Adrenal gland (tissue), 12 donors: ENCODE measurements around the gene NCK2. TPM values are rescaled to one million over a fixed set of nuclear protein-coding genes. Genes with fewer than 3 reads are reported as not detected.

Experiments used
- DNase-seq, 7 donors: peaks; one replicate each; pipeline ENCODE4 v3.0.0-alpha.2; 2019 to 2020
- H3K27ac ChIP-seq, 5 donors: fragments of 200-600 bp; sonication (generic) in 4 of 5; 1 replicate in 3 of 5; 2 replicates in 2 of 5; pipeline versions ENCODE4 v1.5.1 to v1.8.0; 2016 to 2020; ENCODE audit warnings: mild to moderate bottlenecking in 1 of 5
- H3K27me3 ChIP-seq: fragments of 200-600 bp; 2 replicates; pipeline ENCODE4 v1.8.0; 2021
- H3K36me3 ChIP-seq, 2 donors: fragments of 200-600 bp; replicated peaks in 1 of 2; 1 replicate in 1 of 2; 2 replicates in 1 of 2; pipeline versions ENCODE4 v1.5.1 to v1.8.0; 2018 to 2022
- H3K4me1 ChIP-seq, 2 donors: fragments of 200-600 bp; replicated peaks in 1 of 2; 1 replicate in 1 of 2; 2 replicates in 1 of 2; pipeline versions ENCODE4 v1.5.1 to v1.8.0; 2018 to 2021
- H3K4me3 ChIP-seq, 4 donors: fragments of 200-600 bp; sonication (generic) in 3 of 4; one replicate each; pipeline ENCODE4 v1.5.1; 2016 to 2018
- H3K9me3 ChIP-seq, 3 donors: fragments of 200-600 bp; sonication (generic) in 1 of 3; replicated peaks in 1 of 3; 1 replicate in 2 of 3; 2 replicates in 1 of 3; pipeline versions ENCODE4 v1.5.1 to v1.8.0; 2016 to 2021
- CTCF ChIP-seq, 6 experiments: fragments of 450-650 bp in 4 of 6; fragments of 200-600 bp in 2 of 6; sonication (generic) in 1 of 6; IDR thresholded peaks; 1 replicate in 5 of 6; 2 replicates in 1 of 6; pipeline versions ENCODE4 v1.5.1 to v1.8.0; 2016 to 2021; ENCODE audit warnings: antibody characterized with exemption in 6 of 6, mild to moderate bottlenecking in 2 of 6, moderate library complexity in 1 of 6
- POLR2A ChIP-seq, 2 donors: fragments of 450-650 bp; IDR thresholded peaks; one replicate each; pipeline ENCODE4 v1.6.1; 2017; ENCODE audit warnings: antibody characterized with exemption in 2 of 2, mild to moderate bottlenecking in 2 of 2, moderate library complexity in 1 of 2
- WGBS, 4 donors: extraction: QIAGEN DNeasy Blood & Tissue Kit in 2 of 4; methylation state at CpG; one replicate each; pipeline versions ENCODE4 v1.1.5 to v1.1.7; 2013 to 2017; 5-methylcytosine and 5-hydroxymethylcytosine counted together
- intact Hi-C, 2 donors: fragments of 100-400 bp; cut with DNase I; formaldehyde crosslinking; loops; one replicate each; pipeline versions ENCODE4 v1.14.1 to v1.15.0; 2022 to 2023
- polyA plus RNA-seq, 3 donors: library from polyadenylated mRNA; stranded (reverse); fragments of 200-250 nt in 2 of 3; fragments of 350-450 nt in 1 of 3; fragmentation: Illumina TruSeq in 1 of 3; extraction: RNeasy Lipid Tissue Mini Kit (QIAGEN cat#74804) in 1 of 3; gene quantifications; one replicate each; pipeline ENCODE4 v1.2.3, GENCODE V29; 2013 to 2014
- total RNA-seq, 9 donors: library from RNA; depleted of rRNA in 4 of 9; stranded (reverse); fragments of >200 nt in 4 of 9; fragments of 120-200 nt in 1 of 9; fragmentation: NEBNext Ultra II Directional in 1 of 9; extraction: Animal tissue kit (Norgen Biotek cat#: 25700) in 1 of 9; gene quantifications; one replicate each; pipeline versions ENCODE4 v1.1.0 to v1.2.4, GENCODE V29; 2013 to 2023
- donor health status: healthy with polysubstance abuse.
- donor health status: Bipolar disorder and iron deficiency.
- donor health status: DM: yes; HTN: yes; CAD: no.
- donor health status: DM: no; HTN: no; CAD: no.
- donor health status: DM: no; HTN: no; CAD: no.
- donor health status: DM: yes; HTN: yes; CAD: no.

The NCK2 gene
- total and polyA plus RNA-seq, 12 donors: 13.7 to 56.0 (median 37.3) TPM

GRCh38 chr2:105796131-105796638 is 51.5 kb downstream of the NCK2 start:
- intact Hi-C loops: no loop called here
- TF ChIP-seq POLR2A (IDR thresholded peaks at IDR 0.05) (no peak), CTCF (IDR thresholded peaks at IDR 0.05) (no peak)
- 47 to 57% (median 57%) methylated on average over 6 of the region's 6 CpGs for WGBS, 4 donors
- Histone ChIP-seq H3K4me3 (no peak overlapping the region), H3K4me1 (peaks cover 15 to 70% of the 10 kb centered on the region in 2 donors), H3K9me3 (no peaks in the 10 kb centered on the region), H3K36me3 (no peaks in the 10 kb centered on the region), H3K27me3 (no peaks in the 10 kb centered on the region), H3K27ac (peak overlapping the region in 2 of 5 donors; percentile 0 to 40)
- no peak for DNase-seq

DNA sequence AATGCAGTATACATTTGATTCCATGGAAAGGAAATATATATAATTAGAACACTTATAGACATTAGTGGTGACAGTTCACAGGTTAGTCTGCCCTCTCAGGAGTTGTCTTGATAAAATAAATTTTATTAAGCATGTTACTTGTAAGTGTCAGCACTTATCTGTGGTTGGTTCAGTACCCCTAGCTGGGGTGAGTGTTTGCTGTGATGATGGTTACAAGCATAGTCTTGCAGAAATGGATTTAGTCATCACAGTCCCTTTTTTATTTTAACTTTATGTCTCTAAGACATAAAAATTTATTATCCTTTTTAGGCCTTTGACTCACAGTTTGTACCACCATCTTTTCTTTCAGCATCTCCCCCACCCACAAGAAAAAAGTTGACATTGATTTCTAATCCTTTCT is 52.1 kb downstream of the NCK2 start:
- DNase-seq: no peak
- no peaks in the 10 kb centered on the region for H3K36me3 ChIP-seq
- TF ChIP-seq POLR2A (IDR thresholded peaks at IDR 0.05) (no peak), CTCF (IDR thresholded peaks at IDR 0.05) (no peak)
- H3K9me3 ChIP-seq: no peaks in the 10 kb centered on the region
- intact Hi-C loops: no loop called here
- H3K27me3 ChIP-seq: no peaks in the 10 kb centered on the region
- H3K27ac ChIP-seq: peak overlapping the region in 1 of 5 donors; percentile 41
- H3K4me3 ChIP-seq: no peak overlapping the region
- peaks cover 15 to 66% of the 10 kb centered on the region in 2 donors for H3K4me1 ChIP-seq

DNA sequence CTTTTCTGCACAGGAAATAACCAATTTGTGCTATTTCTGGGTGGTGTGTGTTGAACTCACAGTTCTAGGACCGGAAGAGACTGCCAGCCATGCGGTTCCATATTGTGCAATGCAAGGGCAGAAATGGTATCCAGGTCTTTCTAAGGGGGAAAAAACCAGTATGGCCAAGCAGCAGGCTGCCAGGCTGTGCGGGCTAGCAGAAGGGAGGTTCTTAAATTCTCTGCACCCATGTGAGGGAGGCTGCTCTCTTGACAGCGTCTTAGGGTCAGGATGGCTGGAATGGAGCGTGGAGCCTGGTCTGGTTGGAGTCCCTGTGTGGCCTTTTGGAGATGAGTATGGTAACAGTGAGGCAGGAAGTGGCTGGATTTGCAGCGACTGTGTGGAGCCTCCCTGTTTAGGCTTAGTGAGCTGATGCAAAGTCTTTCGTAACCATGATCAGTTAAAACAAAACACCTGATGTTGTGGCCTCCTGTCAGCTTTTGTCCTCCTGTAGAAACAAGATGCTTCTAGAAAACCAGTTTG is 52.6 kb downstream of the NCK2 start:
- Histone ChIP-seq H3K9me3 (no peaks in the 10 kb centered on the region), H3K27ac (peak overlapping the region in 2 of 5 donors; percentile 41 to 48), H3K27me3 (no peaks in the 10 kb centered on the region), H3K4me1 (peaks cover 15 to 69% of the 10 kb centered on the region in 2 donors), H3K4me3 (no peak overlapping the region), H3K36me3 (no peaks in the 10 kb centered on the region)
- 60 to 83% (median 68%) methylated on average over 7 of the region's 7 CpGs for WGBS, 4 donors
- intact Hi-C loops: no loop called here
- TF ChIP-seq POLR2A (IDR thresholded peaks at IDR 0.05): no peak
- no peak for TF ChIP-seq CTCF (IDR thresholded peaks at IDR 0.05)
- DNase-seq: peak in 1 of 7 donors; percentile 30

DNA sequence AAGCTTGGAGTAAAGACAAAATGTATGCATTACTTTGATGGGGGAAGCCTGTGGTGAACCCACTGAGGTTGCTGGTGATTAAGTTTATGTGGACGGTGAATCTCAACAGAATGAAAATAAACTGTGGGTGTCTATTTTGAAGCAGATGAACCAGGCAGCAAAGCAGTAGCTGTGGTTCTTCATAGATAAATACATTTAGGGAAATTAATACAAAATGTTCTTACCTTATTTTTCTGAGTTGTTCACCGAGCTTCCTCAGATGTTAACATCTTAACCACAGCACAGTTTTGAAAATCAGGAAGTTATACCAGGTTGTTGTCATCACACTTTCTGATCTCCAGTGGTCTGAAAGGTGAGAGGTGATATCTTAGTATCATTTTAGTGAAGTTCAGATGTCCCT is 53.9 kb downstream of the NCK2 start:
- WGBS, 4 donors: 56 to 76% (median 63%) methylated on average over 2 of the region's 2 CpGs
- Histone ChIP-seq H3K4me1 (peaks cover 15 to 78% of the 10 kb centered on the region in 2 donors), H3K36me3 (no peaks in the 10 kb centered on the region), H3K27me3 (no peaks in the 10 kb centered on the region), H3K9me3 (no peaks in the 10 kb centered on the region), H3K27ac (peak overlapping the region in 1 of 5 donors; percentile 48), H3K4me3 (no peak overlapping the region)
- intact Hi-C loops: no loop called here
- DNase-seq: no peak
- no peak for TF ChIP-seq POLR2A (IDR thresholded peaks at IDR 0.05)
- TF ChIP-seq CTCF (IDR thresholded peaks at IDR 0.05): no peak
